Epithelial cell of esophagus (primary cell): Measurements from ENCODE around the gene PCDHGA1.

Experiments
- DNase-seq: peaks from one replicate; pipeline ENCODE4 v3.0.0; 2010; ENCODE audit warnings: low read depth
- H3K4me3 ChIP-seq: 2 replicates; pipeline ENCODE4 v1.5.1; 2011; ENCODE audit warnings: mild to moderate bottlenecking, low read length, control low read depth
- TF ChIP-seq, protein P1 (sequence below): IDR thresholded peaks from 2 replicates; pipeline ENCODE4 v1.5.1; 2011; ENCODE audit warnings: low read depth, mild to moderate bottlenecking, low read length, control low read depth, inconsistent platforms; ENCODE audit not compliant: insufficient read depth; ENCODE audit errors: missing control alignments

The PCDHGA1 gene

DNA sequence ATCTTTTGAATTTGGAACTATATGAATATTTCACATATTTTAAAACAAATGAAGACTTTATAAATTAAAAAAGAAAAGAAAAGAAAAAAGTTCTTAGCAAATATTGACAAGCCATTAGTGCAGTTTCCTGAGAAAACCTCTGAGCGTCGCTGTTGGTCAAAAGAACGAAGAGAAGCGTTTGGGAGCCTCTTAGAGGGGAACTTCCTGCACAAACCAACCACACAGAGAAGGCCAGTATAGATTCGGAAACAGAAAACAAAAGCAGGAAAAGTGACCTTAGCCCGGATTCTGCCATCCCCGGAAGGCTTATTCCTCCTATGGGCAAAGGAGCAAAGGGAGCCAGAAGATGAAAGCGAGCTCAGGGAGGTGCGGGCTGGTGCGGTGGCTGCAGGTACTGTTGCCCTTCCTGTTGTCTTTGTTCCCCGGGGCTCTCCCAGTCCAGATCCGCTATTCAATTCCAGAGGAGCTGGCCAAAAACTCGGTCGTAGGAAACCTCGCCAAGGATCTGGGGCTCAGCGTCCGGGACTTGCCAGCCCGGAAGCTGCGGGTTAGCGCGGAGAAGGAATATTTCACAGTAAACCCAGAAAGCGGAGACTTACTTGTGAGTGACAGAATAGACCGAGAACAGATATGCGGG, 29.6 kb downstream of the PCDHGA1 start, which contains the start of gene PCDHGB2:
PCDHGB2 (plus strand) TSS at position 205 of the 637 bp plus-strand sequence; CDS start at position 347, 142 bp downstream.
- peak; percentile 10 for DNase-seq
- TF ChIP-seq, protein P1, sequence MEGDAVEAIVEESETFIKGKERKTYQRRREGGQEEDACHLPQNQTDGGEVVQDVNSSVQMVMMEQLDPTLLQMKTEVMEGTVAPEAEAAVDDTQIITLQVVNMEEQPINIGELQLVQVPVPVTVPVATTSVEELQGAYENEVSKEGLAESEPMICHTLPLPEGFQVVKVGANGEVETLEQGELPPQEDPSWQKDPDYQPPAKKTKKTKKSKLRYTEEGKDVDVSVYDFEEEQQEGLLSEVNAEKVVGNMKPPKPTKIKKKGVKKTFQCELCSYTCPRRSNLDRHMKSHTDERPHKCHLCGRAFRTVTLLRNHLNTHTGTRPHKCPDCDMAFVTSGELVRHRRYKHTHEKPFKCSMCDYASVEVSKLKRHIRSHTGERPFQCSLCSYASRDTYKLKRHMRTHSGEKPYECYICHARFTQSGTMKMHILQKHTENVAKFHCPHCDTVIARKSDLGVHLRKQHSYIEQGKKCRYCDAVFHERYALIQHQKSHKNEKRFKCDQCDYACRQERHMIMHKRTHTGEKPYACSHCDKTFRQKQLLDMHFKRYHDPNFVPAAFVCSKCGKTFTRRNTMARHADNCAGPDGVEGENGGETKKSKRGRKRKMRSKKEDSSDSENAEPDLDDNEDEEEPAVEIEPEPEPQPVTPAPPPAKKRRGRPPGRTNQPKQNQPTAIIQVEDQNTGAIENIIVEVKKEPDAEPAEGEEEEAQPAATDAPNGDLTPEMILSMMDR: no peak
- H3K4me3 ChIP-seq: no peak within 1 kb of the TSS

DNA sequence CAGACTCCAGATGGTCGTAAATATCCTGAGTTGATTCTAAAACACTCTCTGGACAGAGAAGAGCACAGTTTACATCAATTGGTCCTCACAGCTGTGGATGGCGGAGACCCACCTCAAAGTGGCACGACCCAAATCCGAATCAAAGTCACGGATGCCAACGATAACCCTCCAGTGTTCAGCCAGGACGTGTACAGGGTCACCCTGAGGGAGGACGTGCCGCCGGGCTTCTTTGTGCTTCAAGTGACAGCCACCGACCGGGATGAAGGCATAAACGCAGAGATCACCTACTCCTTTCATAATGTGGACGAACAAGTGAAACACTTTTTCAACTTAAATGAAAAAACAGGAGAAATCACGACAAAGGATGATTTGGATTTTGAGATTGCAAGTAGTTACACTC, 30.4 kb downstream of the PCDHGA1 start:
- H3K4me3 ChIP-seq: no peak overlapping the region
- DNase-seq: no peak
- TF ChIP-seq, protein P1: no peak

- no peak overlapping the region for H3K4me3 ChIP-seq
- TF ChIP-seq, protein P1: no peak
- no peak for DNase-seq
These were observed 32.4 kb downstream of the PCDHGA1 start for GRCh38 chr5:141362719-141363118.

GRCh38 chr5:141363952-141364660, 33.8 kb downstream of the PCDHGA1 start, which contains the start of gene PCDHGA5:
PCDHGA5 (plus strand) TSS chr5:141364162; CDS start chr5:141364331, 169 bp downstream.
- no peak within 1 kb of the TSS for H3K4me3 ChIP-seq
- TF ChIP-seq, protein P1: no peak
- DNase-seq: no peak

DNA sequence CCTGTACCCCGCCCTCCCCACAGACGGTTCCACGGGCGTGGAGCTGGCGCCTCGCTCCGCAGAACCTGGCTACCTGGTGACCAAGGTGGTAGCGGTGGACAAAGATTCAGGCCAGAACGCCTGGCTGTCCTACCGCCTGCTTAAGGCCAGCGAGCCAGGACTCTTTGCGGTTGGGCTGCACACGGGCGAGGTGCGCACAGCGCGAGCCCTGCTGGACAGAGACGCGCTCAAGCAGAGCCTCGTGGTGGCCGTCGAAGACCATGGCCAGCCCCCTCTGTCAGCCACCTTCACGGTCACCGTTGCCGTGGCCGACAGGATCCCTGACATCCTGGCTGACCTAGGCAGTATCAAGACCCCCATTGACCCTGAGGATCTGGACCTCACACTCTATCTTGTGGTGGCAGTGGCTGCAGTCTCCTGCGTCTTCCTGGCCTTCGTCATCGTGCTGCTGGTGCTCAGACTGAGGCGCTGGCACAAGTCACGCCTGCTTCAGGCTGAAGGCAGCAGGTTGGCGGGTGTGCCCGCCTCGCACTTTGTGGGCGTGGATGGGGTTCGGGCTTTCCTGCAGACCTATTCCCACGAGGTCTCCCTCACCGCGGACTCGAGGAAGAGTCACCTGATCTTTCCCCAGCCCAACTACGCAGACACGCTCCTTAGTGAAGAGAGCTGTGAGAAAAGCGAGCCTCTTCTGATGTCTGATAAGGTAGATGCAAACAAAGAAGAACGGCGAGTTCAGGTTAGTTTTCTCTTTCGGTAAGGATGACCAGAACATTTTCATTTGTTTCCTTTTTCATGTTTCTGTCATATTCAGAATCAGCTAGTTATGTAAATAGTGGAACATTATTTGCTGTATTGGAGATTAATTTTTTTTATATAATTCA, 35.9 kb downstream of the PCDHGA1 start:
- no peak overlapping the region for H3K4me3 ChIP-seq
- TF ChIP-seq, protein P1: no peak
- no peak for DNase-seq

DNA sequence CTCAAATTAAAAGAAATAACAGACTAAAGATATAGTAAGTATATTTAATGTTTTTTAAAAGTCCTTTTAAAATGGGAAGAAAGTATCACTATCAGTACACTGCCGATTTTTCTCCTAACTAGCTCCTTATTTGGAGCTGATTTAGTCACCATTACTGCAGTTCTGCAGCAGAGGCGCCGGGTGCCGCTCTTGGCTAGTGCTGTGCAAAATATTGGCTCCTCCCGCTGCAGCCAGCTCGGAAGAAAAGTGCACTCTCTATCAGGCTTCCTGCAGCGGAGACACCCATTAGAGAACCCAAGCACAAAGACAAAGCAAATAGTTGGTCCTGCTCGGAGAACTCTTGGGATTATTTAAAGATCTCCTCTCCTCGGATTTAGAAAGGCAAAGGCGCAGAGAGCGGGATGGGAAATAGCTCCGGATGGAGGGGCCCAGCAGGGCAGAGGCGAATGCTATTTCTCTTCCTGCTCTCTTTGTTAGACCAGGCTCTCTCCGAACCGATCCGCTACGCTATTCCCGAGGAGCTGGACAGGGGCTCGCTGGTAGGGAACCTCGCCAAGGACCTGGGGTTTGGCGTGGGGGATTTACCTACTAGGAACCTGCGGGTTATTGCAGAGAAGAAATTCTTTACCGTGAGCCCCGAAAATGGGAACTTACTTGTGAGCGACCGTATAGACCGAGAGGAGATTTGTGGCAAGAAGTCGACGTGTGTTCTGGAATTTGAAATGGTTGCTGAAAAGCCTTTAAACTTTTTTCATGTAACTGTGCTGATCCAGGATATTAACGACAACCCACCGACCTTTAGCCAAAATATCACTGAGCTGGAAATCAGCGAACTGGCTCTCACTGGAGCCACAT, 39.9 kb downstream of the PCDHGA1 start, which contains the start of gene PCDHGB3:
PCDHGB3 (plus strand) TSS at position 249 of the 855 bp plus-strand sequence; CDS start at position 402, 153 bp downstream.
- TF ChIP-seq, protein P1: peak; percentile 47
- peak; percentile 34 for DNase-seq
- H3K4me3 ChIP-seq: peak within 1 kb of the TSS; percentile 30
